ENCODE results near the gene ABCF2. TPM values are rescaled to one million over a fixed set of nuclear protein-coding genes. Genes with fewer than 3 reads are reported as not detected.

Gene ABCF2
- total and polyA plus RNA-seq, 10 of the 15 experiments (the other 5 are each of a cell fraction or from before 2014, with no cell fraction given), result 29.3 to 76.3 (median 57.1) TPM

DNA sequence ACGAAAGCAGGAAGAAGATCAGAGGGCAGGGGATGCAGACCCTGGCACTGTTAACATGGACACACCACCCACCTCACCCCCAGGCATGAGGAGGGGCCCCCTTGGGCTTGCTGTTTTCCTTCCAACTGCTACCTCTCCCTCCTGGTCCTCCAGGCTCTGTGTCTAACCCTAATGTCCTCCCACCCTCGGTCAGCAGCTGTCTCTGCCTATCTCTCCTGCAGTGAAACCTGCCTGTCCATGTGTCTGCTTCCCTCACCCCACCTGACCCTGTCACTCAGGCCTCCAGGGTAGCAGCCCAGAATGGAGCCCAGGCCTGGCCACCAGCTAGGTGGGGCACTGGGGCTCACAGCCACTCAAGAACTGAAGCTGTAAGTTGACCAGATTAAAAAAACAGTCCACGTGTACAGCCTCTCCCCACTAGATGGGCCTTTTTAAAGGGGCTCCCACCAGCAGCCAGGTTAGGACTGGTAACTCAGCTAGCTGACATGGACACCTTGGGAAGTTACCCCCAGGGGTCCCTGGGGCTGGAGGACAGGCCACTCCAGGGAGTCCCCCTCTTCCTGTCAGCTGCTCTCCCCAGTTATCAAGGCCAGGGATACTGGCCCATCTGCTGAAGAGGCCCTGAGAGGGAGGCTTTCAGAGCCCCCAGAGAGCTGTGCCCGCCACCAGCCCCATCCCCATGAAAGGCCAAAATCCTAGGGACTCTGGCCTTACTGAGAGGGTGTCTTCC, 20.0 kb upstream of the ABCF2 start:
- intact Hi-C loops (cut with micrococcal nuclease; ENCODE audit: unreplicated experiment) (no loop called here), in situ Hi-C loops (cut with MboI) (no loop called here)
- SMC1A ChIA-PET (ENCODE audit: uncharacterized antibody, unreplicated experiment), result no interaction called here
- Histone ChIP-seq H3K36me3 (ENCODE audit: control insufficient read depth in 2 of 2, insufficient read depth in 2 of 2, low read length in 1 of 2) (no peaks in the 10 kb centered on the region), H3K27me3 (replicated peaks in 1 of 2; ENCODE audit: control insufficient read depth in 2 of 2, insufficient read depth in 2 of 2, low read length in 1 of 2) (peaks cover 18 to 28% of the 10 kb centered on the region in 2 experiments), H3K79me2 (ENCODE audit: control insufficient read depth, insufficient read depth, low read length) (no peaks in the 10 kb centered on the region), H3K9ac (ENCODE audit: control insufficient read depth, insufficient read depth, low read length) (no peak overlapping the region), H2AFZ (ENCODE audit: control insufficient read depth, low read depth, low read length) (no peak overlapping the region), H3K4me3 (no peak overlapping the region), H3K4me1 (ENCODE audit: control insufficient read depth, insufficient read depth, low read length) (peaks cover 16% of the 10 kb centered on the region), H3K27ac (ENCODE audit: control insufficient read depth, insufficient read depth) (no peak overlapping the region), H4K20me1 (ENCODE audit: control insufficient read depth, insufficient read depth) (no peaks in the 10 kb centered on the region), H3K4me2 (ENCODE audit: control insufficient read depth, insufficient read depth) (no peak overlapping the region), H3K9me3 (replicated peaks; ENCODE audit: control insufficient read depth, insufficient read depth, low read length) (no peaks in the 10 kb centered on the region)
- 39% methylated on average over 4 of the region's 4 CpGs for WGBS (ENCODE audit: insufficient coverage, insufficient replicate concordance, low lambda C conversion rate, missing lambda C conversion rate)
- POLR2A ChIA-PET, result no interaction called here
- CTCF ChIA-PET, result interaction anchor here (1.1 to 5.3 kb wide), 3 partner anchors 10 to 123 kb away, joined by 3 to 41 read pairs (median 4); no protein-coding TSS in a partner anchor
- no peak for TF ChIP-seq CBX5 (IDR thresholded peaks at IDR 0.05; ENCODE audit: low read depth)
- TF ChIP-seq, protein P1, sequence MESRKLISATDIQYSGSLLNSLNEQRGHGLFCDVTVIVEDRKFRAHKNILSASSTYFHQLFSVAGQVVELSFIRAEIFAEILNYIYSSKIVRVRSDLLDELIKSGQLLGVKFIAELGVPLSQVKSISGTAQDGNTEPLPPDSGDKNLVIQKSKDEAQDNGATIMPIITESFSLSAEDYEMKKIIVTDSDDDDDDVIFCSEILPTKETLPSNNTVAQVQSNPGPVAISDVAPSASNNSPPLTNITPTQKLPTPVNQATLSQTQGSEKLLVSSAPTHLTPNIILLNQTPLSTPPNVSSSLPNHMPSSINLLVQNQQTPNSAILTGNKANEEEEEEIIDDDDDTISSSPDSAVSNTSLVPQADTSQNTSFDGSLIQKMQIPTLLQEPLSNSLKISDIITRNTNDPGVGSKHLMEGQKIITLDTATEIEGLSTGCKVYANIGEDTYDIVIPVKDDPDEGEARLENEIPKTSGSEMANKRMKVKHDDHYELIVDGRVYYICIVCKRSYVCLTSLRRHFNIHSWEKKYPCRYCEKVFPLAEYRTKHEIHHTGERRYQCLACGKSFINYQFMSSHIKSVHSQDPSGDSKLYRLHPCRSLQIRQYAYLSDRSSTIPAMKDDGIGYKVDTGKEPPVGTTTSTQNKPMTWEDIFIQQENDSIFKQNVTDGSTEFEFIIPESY (IDR thresholded peaks at IDR 0.05), result no peak
- TF ChIP-seq RFX5 (IDR thresholded peaks at IDR 0.05; ENCODE audit: low read depth, low read length), result no peak
- no peak for TF ChIP-seq SMAD1 (IDR thresholded peaks at IDR 0.05; ENCODE audit: low read depth, partially characterized antibody)
- no peak for TF ChIP-seq KLF5 (IDR thresholded peaks at IDR 0.05; ENCODE audit: partially characterized antibody)
- no peak for TF ChIP-seq ZSCAN29 (IDR thresholded peaks at IDR 0.05)
- TF ChIP-seq, protein P2, sequence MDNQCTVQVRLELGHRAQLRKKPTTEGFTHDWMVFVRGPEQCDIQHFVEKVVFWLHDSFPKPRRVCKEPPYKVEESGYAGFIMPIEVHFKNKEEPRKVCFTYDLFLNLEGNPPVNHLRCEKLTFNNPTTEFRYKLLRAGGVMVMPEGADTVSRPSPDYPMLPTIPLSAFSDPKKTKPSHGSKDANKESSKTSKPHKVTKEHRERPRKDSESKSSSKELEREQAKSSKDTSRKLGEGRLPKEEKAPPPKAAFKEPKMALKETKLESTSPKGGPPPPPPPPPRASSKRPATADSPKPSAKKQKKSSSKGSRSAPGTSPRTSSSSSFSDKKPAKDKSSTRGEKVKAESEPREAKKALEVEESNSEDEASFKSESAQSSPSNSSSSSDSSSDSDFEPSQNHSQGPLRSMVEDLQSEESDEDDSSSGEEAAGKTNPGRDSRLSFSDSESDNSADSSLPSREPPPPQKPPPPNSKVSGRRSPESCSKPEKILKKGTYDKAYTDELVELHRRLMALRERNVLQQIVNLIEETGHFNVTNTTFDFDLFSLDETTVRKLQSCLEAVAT (IDR thresholded peaks at IDR 0.05), result no peak
- TF ChIP-seq CREM (IDR thresholded peaks at IDR 0.05; ENCODE audit: low read depth), result no peak
- no peak for TF ChIP-seq KDM1A (IDR thresholded peaks at IDR 0.05; ENCODE audit: borderline replicate concordance)
- no peak for TF ChIP-seq TAF1 (IDR thresholded peaks at IDR 0.05; ENCODE audit: borderline replicate concordance, low read depth, low read length)
- TF ChIP-seq SMAD5 (IDR thresholded peaks at IDR 0.05; ENCODE audit: low read depth), result no peak
- TF ChIP-seq, protein P3, sequence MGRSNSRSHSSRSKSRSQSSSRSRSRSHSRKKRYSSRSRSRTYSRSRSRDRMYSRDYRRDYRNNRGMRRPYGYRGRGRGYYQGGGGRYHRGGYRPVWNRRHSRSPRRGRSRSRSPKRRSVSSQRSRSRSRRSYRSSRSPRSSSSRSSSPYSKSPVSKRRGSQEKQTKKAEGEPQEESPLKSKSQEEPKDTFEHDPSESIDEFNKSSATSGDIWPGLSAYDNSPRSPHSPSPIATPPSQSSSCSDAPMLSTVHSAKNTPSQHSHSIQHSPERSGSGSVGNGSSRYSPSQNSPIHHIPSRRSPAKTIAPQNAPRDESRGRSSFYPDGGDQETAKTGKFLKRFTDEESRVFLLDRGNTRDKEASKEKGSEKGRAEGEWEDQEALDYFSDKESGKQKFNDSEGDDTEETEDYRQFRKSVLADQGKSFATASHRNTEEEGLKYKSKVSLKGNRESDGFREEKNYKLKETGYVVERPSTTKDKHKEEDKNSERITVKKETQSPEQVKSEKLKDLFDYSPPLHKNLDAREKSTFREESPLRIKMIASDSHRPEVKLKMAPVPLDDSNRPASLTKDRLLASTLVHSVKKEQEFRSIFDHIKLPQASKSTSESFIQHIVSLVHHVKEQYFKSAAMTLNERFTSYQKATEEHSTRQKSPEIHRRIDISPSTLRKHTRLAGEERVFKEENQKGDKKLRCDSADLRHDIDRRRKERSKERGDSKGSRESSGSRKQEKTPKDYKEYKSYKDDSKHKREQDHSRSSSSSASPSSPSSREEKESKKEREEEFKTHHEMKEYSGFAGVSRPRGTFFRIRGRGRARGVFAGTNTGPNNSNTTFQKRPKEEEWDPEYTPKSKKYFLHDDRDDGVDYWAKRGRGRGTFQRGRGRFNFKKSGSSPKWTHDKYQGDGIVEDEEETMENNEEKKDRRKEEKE (IDR thresholded peaks at IDR 0.05), result no peak
- TF ChIP-seq SPI1 (IDR thresholded peaks at IDR 0.05; ENCODE audit: borderline replicate concordance, insufficient read depth, low read depth, low read length), result no peak
- ATAC-seq (no peak), DNase-seq (ENCODE audit: low read depth, low spot score) (no peak), FAIRE-seq (no peak)
- no TSS peak for BruUV-seq (replicated peaks)
- RAD21 ChIA-PET (ENCODE audit: unreplicated experiment), result no interaction called here
